Esophagus muscularis mucosa (tissue), 4 donors: Measurements from ENCODE around the gene HSPBAP1. TPM values are rescaled to one million over a fixed set of nuclear protein-coding genes. Genes with fewer than 3 reads are reported as not detected.

Source experiments
- DNase-seq: peaks from one replicate; pipeline ENCODE4 v3.0.0-alpha.2; 2017; ENCODE audit errors: extremely low spot score
- H3K27ac ChIP-seq, 4 donors: fragments of 200-600 bp; sonication (generic); replicated peaks in 1 of 4; 1 replicate in 3 of 4; 2 replicates in 1 of 4; pipeline ENCODE4 v1.5.1; 2016 to 2019; ENCODE audit warnings: mild to moderate bottlenecking in 1 of 4
- H3K27me3 ChIP-seq, 4 donors: fragments of 200-600 bp; sonication (generic); one replicate each; pipeline versions ENCODE4 v1.5.1 to v1.6.0; 2016 to 2019
- H3K36me3 ChIP-seq, 4 donors: fragments of 200-600 bp; sonication (generic); one replicate each; pipeline ENCODE4 v1.5.1; 2016 to 2019
- H3K4me1 ChIP-seq, 4 donors: fragments of 200-600 bp; sonication (generic); one replicate each; pipeline ENCODE4 v1.5.1; 2016 to 2019
- H3K4me3 ChIP-seq, 4 donors: fragments of 200-600 bp; sonication (generic); 1 replicate in 2 of 4; 2 replicates in 2 of 4; pipeline ENCODE4 v1.5.1; 2016 to 2019; ENCODE audit warnings: mild to moderate bottlenecking in 4 of 4, moderate library complexity in 1 of 4
- H3K9me3 ChIP-seq, 4 donors: fragments of 200-600 bp; sonication (generic); 1 replicate in 3 of 4; 2 replicates in 1 of 4; pipeline ENCODE4 v1.5.1; 2016 to 2019
- CTCF ChIP-seq, 3 experiments: fragments of 200-600 bp in 2 of 3; fragments of 450-650 bp in 1 of 3; sonication (generic) in 2 of 3; IDR thresholded peaks; one replicate each; pipeline ENCODE4 v1.5.1; 2017 to 2019; ENCODE audit warnings: antibody characterized with exemption in 3 of 3, mild to moderate bottlenecking in 2 of 3, moderate library complexity in 1 of 3
- EP300 ChIP-seq: sonication (generic); formaldehyde crosslinking; IDR thresholded peaks from one replicate; pipeline ENCODE4 v1.6.1; 2017; ENCODE audit warnings: antibody characterized with exemption
- POLR2A ChIP-seq: fragments of 450-650 bp; IDR thresholded peaks from one replicate; pipeline ENCODE4 v1.6.1; 2017; ENCODE audit warnings: antibody characterized with exemption, moderate library complexity, mild to moderate bottlenecking, low read depth
- POLR2AphosphoS5 ChIP-seq, 2 donors: sonication (generic); formaldehyde crosslinking; IDR thresholded peaks; one replicate each; pipeline ENCODE4 v1.6.1; 2017; ENCODE audit warnings: antibody characterized with exemption in 2 of 2
- WGBS: methylation state at CpG from one replicate; pipeline ENCODE4 v1.1.5; 2018; 5-methylcytosine and 5-hydroxymethylcytosine counted together
- intact Hi-C: fragments of 100-400 bp; cut with DNase I; formaldehyde crosslinking; loops from one replicate; pipeline ENCODE4 v1.15.1; 2023
- total RNA-seq, 4 donors: library from RNA; depleted of rRNA; stranded (reverse); fragments of >200 nt; gene quantifications; one replicate each; pipeline versions ENCODE4 v1.1.0 to v1.2.1, GENCODE V29; 2016

HSPBAP1 gene
- total RNA-seq = 10 to 100 TPM in 1 of 4 donors, 1 to 10 TPM in 3; 5.5 to 14.5 (median 8.2) TPM

GRCh38 chr3:122793568-122794416 lies at the start of gene HSPBAP1:
TSS of gene HSPBAP1 (minus strand) at chr3:122793831. CDS start at chr3:122793680, 151 bp downstream.
- H3K9me3 ChIP-seq = no peaks in the 10 kb centered on the region
- peak; percentile 99 for DNase-seq
- no peaks in the 10 kb centered on the region for H3K27me3 ChIP-seq
- intact Hi-C loops = loop anchor here (10.0 kb wide), 1 partner anchor 229 kb away; the partner anchor contains the start of genes DTX3L and PARP9
- peak within 1 kb of the TSS; percentile 89 to 98 (median 92) for H3K4me3 ChIP-seq
- H3K36me3 ChIP-seq = no peaks in the 10 kb centered on the region
- TF ChIP-seq CTCF (IDR thresholded peaks at IDR 0.05) = no peak
- peak; percentile 47 for TF ChIP-seq EP300
- peak; percentile 81 to 87 for TF ChIP-seq POLR2AphosphoS5 (IDR thresholded peaks at IDR 0.05)
- TF ChIP-seq POLR2A = peak; percentile 71
- peak within 1 kb of the TSS; percentile 97 to 98 (median 98) for H3K27ac ChIP-seq
- under 1% methylated on average over 30 of the region's 46 CpGs for WGBS
- peaks cover 4 to 39% (median 36%) of the 10 kb centered on the region in 4 donors for H3K4me1 ChIP-seq

- Histone ChIP-seq H3K9me3 (no peaks in the 10 kb centered on the region), H3K27me3 (no peaks in the 10 kb centered on the region), H3K27ac (no peak overlapping the region), H3K4me1 (no peaks in the 10 kb centered on the region), H3K4me3 (no peak overlapping the region), H3K36me3 (peaks cover 0 to 26% (median 15%) of the 10 kb centered on the region in 4 donors)
- intact Hi-C loops = no loop called here
- WGBS = 96% methylated on average over 2 of the region's 2 CpGs
- TF ChIP-seq POLR2AphosphoS5 (IDR thresholded peaks at IDR 0.05) (no peak), CTCF (IDR thresholded peaks at IDR 0.05) (no peak), POLR2A (no peak), EP300 (no peak)
- no peak for DNase-seq
These were observed 42.0 kb upstream of the HSPBAP1 start for GRCh38 chr3:122835590-122835989.

- intact Hi-C loops = no loop called here
- WGBS = 94% methylated on average over 4 of the region's 4 CpGs
- no peak for DNase-seq
- peaks cover 3 to 38% (median 15%) of the 10 kb centered on the region in 4 donors for H3K36me3 ChIP-seq
- H3K4me3 ChIP-seq = no peak overlapping the region
- TF ChIP-seq EP300 (no peak), CTCF (IDR thresholded peaks at IDR 0.05) (no peak), POLR2AphosphoS5 (IDR thresholded peaks at IDR 0.05) (no peak), POLR2A (no peak)
- H3K4me1 ChIP-seq = no peaks in the 10 kb centered on the region
- no peaks in the 10 kb centered on the region for H3K27me3 ChIP-seq
- H3K9me3 ChIP-seq = no peaks in the 10 kb centered on the region
- no peak overlapping the region for H3K27ac ChIP-seq
These were observed 34.6 kb upstream of the HSPBAP1 start for GRCh38 chr3:122828281-122828680.

- no peaks in the 10 kb centered on the region for H3K4me1 ChIP-seq
- intact Hi-C loops = no loop called here
- DNase-seq = no peak
These were observed 32.6 kb upstream of the HSPBAP1 start for GRCh38 chr3:122826278-122826677.

More at GRCh38 chr3:122826278-122826677, 32.6 kb upstream of the HSPBAP1 start:
- 93% methylated on average over 1 of the region's 1 CpG for WGBS
- no peaks in the 10 kb centered on the region for H3K27me3 ChIP-seq
- peaks cover 0 to 35% (median 12%) of the 10 kb centered on the region in 4 donors for H3K36me3 ChIP-seq
- H3K9me3 ChIP-seq = no peaks in the 10 kb centered on the region
- TF ChIP-seq POLR2A (no peak), EP300 (no peak), POLR2AphosphoS5 (IDR thresholded peaks at IDR 0.05) (no peak), CTCF (IDR thresholded peaks at IDR 0.05) (no peak)
- H3K4me3 ChIP-seq = no peak overlapping the region
- H3K27ac ChIP-seq = no peak overlapping the region
